Activated CD4-positive, CD25-positive, alpha-beta regulatory T cell treated with anti-CD3 and anti-CD28 coated beads, Interleukin-2, amount 50 U/mL, for 24 hours (primary cell): Measurements from ENCODE around the gene TSC22D2.
"Not testable (repeated sequence)": the region's sequence is repeated elsewhere in the genome, so short reads cannot be mapped to it uniquely, and the experiment has no call there.

Experiments
- ATAC-seq, 2 donors: fragments of 150-1000 bp; cut with Tn5 transposase; one replicate each; pipeline ENCODE4 v1.10.0; 2021; ENCODE audit warnings: mild to moderate bottlenecking in 1 of 2, moderate library complexity in 1 of 2

TSC22D2 gene

DNA sequence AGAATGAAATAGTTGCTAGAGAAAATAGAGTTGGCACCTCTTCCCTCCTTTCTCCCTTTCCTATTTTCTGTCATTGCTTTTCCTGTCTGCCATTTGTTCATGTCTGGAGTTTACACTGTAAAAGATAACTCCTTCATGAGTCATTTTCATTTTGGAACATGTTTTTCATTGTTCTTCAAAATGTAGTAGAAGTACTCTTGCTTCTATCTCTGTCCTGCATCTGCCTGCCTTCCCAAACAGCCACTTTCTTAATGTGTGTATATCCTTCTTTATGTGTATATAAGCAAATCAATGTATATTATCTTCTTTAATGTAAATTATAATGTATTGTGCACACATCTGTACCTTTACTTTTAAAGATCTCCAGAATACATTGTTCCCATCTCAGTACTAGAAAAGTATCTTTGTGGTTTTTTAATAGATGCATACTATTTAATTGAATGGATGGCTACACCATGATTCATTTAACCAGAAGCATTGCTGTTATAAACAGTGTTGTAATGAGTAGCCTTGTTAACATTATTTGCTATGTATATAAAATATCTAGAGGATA is 41.1 kb downstream of the TSC22D2 start:
- ATAC-seq = no peak

GRCh38 chr3:150450916-150451315 is 42.8 kb downstream of the TSC22D2 start:
- no peak for ATAC-seq

- no peak for ATAC-seq
Observed at GRCh38 chr3:150451329-150452048, 43.4 kb downstream of the TSC22D2 start.

DNA sequence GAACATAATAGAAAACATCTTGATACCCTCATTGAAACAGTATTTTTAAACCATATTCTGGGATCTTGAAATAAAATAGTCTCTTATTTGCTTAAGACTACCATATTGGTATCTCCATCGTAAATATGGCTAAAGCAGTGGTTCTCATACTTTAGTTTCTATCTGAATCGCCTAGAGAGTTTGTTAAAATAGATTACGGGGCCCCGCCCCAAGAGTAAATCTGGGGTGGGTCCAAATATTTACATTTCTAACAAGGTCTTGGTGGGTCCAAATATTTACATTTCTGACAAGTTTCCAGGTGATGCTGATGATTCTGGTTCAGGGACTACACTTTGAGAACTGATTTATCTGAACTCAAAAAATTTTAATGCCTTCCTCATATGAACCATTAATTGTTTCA is 45.3 kb downstream of the TSC22D2 start:
- ATAC-seq = no peak

GRCh38 chr3:150454085-150454484 is 46.0 kb downstream of the TSC22D2 start:
- ATAC-seq = no peak

GRCh38 chr3:150454622-150455021 is 46.5 kb downstream of the TSC22D2 start:
- ATAC-seq = no peak

GRCh38 chr3:150455341-150455740 is 47.2 kb downstream of the TSC22D2 start:
- ATAC-seq = no peak

DNA sequence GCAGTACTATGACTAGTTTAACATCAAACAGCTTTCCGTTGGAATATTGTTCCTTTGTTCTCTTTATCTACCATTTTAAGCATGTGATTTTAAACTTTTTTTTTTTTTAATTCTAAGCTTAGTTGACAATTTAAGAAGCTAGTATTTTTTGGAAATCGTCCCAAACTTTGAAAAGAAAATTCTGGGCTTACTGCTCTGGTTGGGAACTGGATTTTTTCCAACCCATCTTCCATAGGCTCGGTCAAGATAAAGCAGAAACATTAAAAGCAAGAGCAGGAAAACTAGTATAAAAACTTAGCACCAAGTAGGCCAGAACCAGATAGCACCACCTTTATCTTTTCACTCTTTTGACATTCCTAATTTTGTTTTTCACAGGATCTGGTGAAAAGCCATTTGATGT is 49.9 kb downstream of the TSC22D2 start:
- no peak for ATAC-seq

DNA sequence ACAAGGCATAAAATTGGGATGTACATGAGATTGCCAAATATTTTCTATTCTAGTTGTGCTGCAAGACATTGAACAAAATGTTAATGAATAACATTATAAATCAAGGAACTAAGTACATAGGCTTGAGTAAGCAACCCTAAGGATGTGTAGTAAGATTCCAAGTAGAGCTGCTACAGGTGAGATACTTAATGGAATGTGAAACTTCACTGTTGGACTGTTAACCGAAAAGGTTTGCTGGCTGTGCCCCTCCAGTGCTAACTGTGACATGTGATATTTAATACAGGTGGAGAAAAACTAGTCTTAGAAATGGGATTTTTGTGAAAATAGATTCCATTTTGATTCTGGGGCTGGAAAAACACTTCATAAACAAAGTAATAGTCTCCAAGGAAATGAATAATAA is 52.4 kb downstream of the TSC22D2 start:
- no peak for ATAC-seq

DNA sequence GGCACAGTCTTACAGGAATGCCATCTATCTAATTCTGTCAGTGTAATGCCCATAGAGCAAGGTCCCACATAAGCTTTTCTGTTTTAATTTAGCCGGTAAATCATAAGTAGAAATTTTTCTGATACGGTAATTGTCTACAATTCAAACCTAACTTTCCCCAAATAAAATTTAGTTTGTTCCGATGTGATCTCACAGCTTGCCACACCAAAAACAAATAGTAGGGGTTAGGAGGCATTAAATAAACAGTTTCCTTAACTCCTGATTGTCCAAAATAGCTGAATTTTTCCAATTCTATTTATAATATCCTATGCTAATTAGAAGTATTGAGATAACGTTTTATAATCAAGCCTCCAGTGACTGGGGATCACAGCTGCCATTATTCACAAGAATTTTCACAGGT is 53.3 kb downstream of the TSC22D2 start:
- no peak for ATAC-seq

- ATAC-seq = no peak
Observed at GRCh38 chr3:150462108-150462507, 54.0 kb downstream of the TSC22D2 start.

DNA sequence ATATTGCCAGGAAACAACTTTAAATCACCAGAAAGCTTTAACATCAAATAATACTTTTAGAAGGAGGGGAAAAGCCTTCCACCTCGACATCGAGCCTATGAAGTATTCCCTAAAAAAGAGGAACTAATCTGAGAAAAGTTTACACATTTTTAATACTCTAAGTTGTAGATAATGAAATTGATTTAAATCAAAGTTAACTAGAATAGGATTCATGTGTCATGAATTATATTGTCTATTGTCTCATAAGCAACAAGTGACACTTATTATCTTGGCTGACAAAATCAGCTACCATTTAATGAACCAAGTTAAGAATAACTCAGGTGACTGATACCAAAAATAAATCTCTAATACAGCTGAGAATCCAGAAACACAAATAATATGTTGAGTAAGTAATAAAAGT is 56.6 kb downstream of the TSC22D2 start:
- ATAC-seq = no peak

DNA sequence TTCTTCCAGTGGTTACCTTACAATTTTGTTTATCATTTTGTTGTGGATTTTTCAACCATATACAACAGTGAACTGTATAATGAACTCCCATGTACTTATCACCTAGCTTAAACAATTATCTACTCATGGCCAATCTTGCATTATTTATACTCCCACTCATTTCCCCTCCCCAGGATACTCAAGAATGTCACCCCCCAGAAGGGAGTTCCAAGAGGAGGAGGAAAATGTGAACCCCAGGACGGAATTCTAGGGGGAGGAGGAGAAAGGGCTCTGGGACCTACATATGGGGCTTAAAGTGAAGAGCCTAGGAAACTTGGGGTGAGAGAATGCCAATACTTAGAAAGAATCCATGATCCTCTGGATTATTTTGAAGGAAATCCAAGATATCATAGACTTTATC is 59.3 kb downstream of the TSC22D2 start:
- ATAC-seq = no peak

- no peak for ATAC-seq
Observed at GRCh38 chr3:150469031-150469930, 61.2 kb downstream of the TSC22D2 start.

DNA sequence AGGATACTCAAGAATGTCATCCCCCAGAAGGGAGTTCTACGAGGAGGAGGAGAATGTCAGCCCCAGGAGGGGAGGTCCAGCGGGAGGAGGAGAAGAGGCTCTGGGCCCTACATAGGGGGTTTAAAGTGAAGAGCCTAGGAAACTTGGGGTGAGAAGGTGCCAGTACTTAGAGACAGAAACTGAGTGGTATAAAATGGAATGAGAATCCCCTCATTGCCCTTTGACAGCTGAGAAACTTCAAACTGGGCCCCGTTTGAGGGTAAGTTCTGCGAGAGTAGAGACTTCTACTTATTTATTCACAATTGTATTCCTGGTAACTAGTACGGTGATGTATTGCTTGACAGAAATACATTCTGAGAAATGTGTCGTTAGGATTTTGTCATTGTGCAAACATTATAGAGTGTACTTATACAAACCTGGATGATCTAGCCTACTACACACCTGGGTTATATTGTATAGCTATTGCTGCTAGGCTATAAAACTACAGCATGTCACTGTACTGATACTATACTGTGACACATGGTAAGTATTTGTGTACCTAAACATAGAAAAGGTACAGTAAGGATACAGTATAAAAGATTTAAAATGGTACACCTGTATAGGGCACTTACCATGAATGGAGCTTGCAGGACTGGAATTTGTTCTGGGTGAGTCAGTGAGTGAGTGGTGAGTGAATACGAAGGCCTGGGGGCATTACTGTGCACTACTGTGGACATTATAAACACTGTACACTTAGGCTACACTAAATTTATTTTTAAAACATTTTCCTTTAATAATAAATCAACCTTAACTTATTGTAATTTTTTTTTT is 62.0 kb downstream of the TSC22D2 start:
- no peak for ATAC-seq

DNA sequence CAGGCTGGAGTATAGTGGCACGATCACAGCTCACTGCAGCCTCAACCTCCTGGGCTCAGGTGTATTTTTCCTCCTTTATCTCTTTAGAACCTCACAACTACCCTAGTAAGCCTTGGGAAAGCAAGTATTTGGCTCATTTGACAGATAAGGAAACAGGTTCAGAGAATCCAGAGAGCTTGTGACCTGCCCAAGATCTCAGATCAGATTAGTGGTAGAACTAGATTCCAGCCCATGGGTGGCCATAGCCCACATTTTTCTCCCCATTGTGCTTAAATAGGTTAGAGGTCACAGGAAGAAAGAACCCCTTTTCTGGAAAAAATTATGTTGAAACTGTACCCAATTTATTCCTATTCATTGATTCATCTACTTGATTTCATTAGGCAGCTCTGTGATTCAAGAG is 64.3 kb downstream of the TSC22D2 start:
- ATAC-seq = no peak

- ATAC-seq = not testable (repeated sequence)
Observed at GRCh38 chr3:150473161-150473560, 65.1 kb downstream of the TSC22D2 start.

DNA sequence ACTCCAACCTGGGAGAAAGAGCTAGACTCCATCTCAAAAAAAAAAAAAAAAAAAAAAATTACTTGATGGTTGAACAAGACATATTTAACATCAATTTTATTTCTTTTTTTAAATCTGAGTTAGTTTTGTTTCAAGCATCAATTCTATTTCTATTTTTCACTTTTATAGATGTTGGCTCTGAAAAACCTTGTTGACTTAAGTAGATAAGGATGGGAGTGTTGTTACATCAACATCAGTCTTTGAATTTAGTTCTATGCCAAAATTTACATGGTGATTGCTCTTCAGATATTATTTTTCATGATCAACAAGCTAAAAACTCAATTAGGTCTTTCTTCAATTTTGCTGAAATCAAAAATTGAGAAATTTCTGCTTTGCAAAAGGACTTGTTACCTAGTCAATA is 71.3 kb downstream of the TSC22D2 start:
- no peak for ATAC-seq

DNA sequence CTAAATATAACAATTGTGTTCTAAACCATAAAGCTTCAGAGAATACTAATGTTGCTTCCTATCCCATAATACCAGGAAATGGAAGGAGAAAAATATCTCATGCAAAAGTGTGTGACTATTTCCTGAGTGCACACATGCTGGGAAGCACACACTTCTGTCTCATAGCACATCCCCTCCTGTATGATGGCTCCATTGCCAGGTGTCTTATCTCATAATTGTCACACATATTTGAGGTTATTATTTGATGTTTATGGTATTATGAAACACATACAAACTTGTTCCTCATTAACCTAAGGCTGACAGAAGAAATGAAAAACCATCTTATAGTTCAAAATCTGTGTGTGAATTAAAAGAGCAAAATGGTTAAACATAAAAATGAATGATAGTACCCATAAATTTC is 72.8 kb downstream of the TSC22D2 start:
- no peak for ATAC-seq

- ATAC-seq = no peak
Observed at GRCh38 chr3:150483226-150483625, 75.1 kb downstream of the TSC22D2 start.

- no peak for ATAC-seq
Observed at GRCh38 chr3:150484410-150484809, 76.3 kb downstream of the TSC22D2 start.

- no peak for ATAC-seq
Observed at GRCh38 chr3:150488867-150489266, 80.8 kb downstream of the TSC22D2 start.
